Bronchial epithelial cell (primary cell): ENCODE data around the gene SLC39A2. TPM values are rescaled to one million over a fixed set of nuclear protein-coding genes. Genes with fewer than 3 reads are reported as not detected.

ENCODE experiments used
- DNase-seq: peaks from one replicate; pipeline ENCODE4 v3.0.0-alpha.2; 2010; ENCODE audit warnings: low read depth
- FAIRE-seq: peaks from 2 replicates; lab custom pipeline; 2011; peaks lifted over from hg19 to GRCh38; lab: Jason Lieb, UNC
- H3K27me3 ChIP-seq: 2 replicates; pipeline ENCODE4 v1.5.1; 2011; ENCODE audit warnings: low read length; ENCODE audit not compliant: control insufficient read depth, insufficient read depth
- H3K36me3 ChIP-seq: 2 replicates; pipeline ENCODE4 v1.5.1; 2011; ENCODE audit warnings: low read length; ENCODE audit not compliant: control insufficient read depth, insufficient read depth
- H3K4me3 ChIP-seq: 2 replicates; pipeline ENCODE4 v1.5.1; 2011; ENCODE audit warnings: mild to moderate bottlenecking, low read depth, low read length, control low read depth
- total RNA-seq: library from RNA; depleted of rRNA; stranded (reverse); fragments of >200 nt; gene quantifications from 2 replicates; pipeline ENCODE4 v1.2.1, GENCODE V29; 2014
- TF ChIP-seq, protein P1 (sequence below): IDR thresholded peaks from 2 replicates; pipeline ENCODE4 v1.5.1; 2011; ENCODE audit warnings: mild to moderate bottlenecking, moderate library complexity, low read length, control low read depth, inconsistent platforms; ENCODE audit not compliant: insufficient read depth, severe bottlenecking

Gene SLC39A2
- total RNA-seq, 1 donor from 2014 or later: under 0.01 TPM

DNA sequence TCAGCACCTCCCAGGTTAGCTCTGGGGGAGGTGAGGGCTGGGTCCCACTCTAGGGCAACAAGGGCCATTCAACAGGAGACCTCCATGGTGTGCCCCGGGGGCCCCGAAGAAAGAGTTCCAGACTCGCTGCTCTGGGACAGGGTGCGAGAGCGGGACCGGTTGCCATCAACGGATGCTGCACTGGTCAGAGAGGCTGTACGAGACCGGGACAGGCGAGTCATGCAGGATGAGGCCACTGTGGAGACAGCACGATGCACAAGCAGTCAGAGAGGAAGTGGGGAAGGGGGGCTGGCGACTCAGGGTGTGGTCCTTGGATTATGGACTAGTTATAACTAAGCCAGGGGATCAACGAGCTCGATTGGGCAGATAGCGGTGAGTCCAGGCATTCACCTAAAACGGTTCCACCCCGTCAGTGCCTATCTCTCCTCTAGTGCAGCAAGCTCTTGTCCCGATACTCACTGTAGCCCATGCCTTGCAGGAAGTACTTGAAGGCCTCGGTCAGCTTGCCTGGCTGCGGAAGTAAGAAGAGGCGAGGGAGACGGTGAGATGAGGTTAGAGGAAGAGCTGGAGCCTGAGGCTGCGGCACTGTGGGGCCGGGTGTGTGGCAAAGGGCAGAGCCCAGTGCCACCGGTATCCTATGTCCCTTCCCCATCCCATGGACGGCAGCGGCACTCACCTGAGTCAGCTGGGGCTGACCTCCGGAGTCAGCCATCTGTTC lies 18.6 kb downstream of the SLC39A2 start:
- Histone ChIP-seq H3K4me3 (no peak overlapping the region), H3K27me3 (peaks cover 1% of the 10 kb centered on the region), H3K36me3 (no peaks in the 10 kb centered on the region)
- FAIRE-seq (no peak), DNase-seq (no peak)
- TF ChIP-seq, protein P1, sequence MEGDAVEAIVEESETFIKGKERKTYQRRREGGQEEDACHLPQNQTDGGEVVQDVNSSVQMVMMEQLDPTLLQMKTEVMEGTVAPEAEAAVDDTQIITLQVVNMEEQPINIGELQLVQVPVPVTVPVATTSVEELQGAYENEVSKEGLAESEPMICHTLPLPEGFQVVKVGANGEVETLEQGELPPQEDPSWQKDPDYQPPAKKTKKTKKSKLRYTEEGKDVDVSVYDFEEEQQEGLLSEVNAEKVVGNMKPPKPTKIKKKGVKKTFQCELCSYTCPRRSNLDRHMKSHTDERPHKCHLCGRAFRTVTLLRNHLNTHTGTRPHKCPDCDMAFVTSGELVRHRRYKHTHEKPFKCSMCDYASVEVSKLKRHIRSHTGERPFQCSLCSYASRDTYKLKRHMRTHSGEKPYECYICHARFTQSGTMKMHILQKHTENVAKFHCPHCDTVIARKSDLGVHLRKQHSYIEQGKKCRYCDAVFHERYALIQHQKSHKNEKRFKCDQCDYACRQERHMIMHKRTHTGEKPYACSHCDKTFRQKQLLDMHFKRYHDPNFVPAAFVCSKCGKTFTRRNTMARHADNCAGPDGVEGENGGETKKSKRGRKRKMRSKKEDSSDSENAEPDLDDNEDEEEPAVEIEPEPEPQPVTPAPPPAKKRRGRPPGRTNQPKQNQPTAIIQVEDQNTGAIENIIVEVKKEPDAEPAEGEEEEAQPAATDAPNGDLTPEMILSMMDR: no peak

DNA sequence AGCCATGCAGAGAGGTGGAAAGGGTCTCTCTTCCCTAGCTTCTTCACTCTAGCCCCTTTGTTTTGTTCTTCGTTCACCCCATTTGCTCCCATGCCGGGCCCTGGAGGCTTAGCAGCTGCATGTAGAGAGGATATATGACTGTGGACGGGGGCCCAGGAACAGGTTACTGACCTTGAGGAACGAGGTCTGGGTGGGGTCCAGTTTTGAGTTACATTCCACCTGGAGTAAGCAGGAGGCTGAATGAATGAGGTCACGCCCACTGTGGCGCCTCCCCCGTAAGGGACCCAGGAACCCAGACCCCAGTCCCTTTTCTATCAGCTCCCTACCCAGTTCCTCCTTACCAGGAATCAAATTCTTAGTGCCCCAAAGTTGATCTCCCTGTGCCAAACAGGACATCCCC lies 19.2 kb downstream of the SLC39A2 start:
- TF ChIP-seq, protein P1: no peak
- Histone ChIP-seq H3K4me3 (no peak overlapping the region), H3K36me3 (no peaks in the 10 kb centered on the region), H3K27me3 (peaks cover 7% of the 10 kb centered on the region)
- no peak for FAIRE-seq
- DNase-seq: no peak

DNA sequence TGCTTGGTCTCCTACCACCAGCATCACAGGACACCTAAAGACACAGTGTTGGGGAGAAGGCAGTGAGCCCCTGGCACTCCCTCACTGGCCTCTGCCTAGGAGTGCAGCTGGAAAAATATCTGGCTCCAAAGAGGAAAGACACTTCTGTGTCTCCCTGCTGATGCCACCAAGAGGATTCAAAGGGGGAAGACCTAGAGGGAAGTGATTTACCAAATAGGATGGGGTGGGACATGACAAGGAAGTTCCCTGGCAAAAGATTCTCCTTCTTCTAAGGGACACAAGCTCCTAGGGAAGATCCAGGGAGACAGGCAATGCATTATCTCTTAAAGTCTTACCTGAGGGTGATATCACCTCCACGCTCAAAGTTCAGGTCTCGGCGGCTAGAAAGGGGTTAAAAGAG lies 19.7 kb downstream of the SLC39A2 start:
- no peak for FAIRE-seq
- H3K27me3 ChIP-seq: peaks cover 11% of the 10 kb centered on the region
- DNase-seq: no peak
- TF ChIP-seq, protein P1: no peak
- no peaks in the 10 kb centered on the region for H3K36me3 ChIP-seq
- no peak overlapping the region for H3K4me3 ChIP-seq

DNA sequence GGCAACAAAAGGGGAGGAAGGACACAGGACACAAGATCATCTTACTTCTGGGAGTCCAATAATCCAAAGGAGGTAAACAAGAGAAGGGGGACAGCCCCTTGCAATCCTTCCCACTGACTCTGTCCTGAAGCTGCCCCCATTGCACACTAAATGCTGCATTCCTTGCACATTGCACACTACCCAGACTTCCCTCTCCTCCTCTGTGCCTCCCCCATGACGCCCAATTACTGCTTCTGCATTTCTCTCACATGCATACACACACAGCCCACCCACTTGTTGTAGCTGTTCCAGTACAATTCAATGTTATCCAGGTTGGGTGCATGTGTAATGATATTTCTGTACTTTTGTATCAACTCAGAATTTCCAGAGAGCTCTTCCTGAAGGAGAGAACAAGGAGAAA lies 20.3 kb downstream of the SLC39A2 start:
- FAIRE-seq (no peak), DNase-seq (no peak)
- TF ChIP-seq, protein P1: no peak
- H3K36me3 ChIP-seq: no peaks in the 10 kb centered on the region
- H3K4me3 ChIP-seq: no peak overlapping the region
- peaks cover 17% of the 10 kb centered on the region for H3K27me3 ChIP-seq

DNA sequence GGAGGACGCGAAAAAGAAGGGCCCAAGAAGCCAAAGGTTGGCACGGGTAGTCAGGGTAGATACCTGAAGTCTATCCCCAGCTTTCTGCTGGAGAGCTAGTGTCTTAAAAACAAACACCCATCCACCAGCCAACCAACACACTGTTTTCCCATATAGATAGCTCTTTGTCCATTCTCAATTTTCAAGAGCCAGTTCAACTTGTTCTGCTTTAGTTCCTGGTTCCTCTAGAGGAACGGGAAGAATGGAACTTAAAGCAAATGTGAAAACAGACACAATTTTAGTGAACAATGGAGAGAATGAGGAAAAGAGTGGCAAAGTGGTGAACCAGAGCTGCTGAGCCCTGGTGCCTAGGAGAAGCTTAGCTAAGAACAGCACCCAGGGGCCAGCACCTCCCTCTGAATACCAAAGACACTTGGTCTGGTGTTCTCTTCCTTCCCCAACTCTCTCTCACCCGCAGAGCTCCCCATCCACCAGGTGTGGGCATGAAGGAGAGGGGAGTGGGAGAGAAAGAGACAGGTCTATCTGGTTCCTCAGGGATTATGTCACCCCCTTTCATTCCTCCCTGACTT lies 22.0 kb downstream of the SLC39A2 start:
- peaks cover 18% of the 10 kb centered on the region for H3K27me3 ChIP-seq
- H3K36me3 ChIP-seq: no peaks in the 10 kb centered on the region
- no peak overlapping the region for H3K4me3 ChIP-seq
- DNase-seq (no peak), FAIRE-seq (no peak)
- TF ChIP-seq, protein P1: no peak
